GM10266 (cell line): ENCODE measurements around the gene TEX48.

Source experiments
- DNase-seq: peaks from one replicate; pipeline ENCODE4 v3.0.0; 2012; ENCODE audit errors: extremely low spot score
- CTCF ChIP-seq: IDR thresholded peaks from 2 replicates; pipeline ENCODE4 v1.5.1; 2012; ENCODE audit warnings: mild to moderate bottlenecking, low read depth; ENCODE audit not compliant: control insufficient read depth, insufficient read depth; ENCODE audit errors: missing control alignments

Gene TEX48

GRCh38 chr9:114669961-114670360 is 12.0 kb downstream of the TEX48 start:
- no peak for DNase-seq
- no peak for TF ChIP-seq CTCF

- TF ChIP-seq CTCF = no peak
- DNase-seq = no peak
Measured at GRCh38 chr9:114668146-114668545, 13.8 kb downstream of the TEX48 start.

- no peak for TF ChIP-seq CTCF
- DNase-seq = peak; percentile 28
Measured at GRCh38 chr9:114666851-114667250, 15.1 kb downstream of the TEX48 start.

- no peak for TF ChIP-seq CTCF
- DNase-seq = no peak
Measured at GRCh38 chr9:114666401-114666800, 15.6 kb downstream of the TEX48 start.

- no peak for DNase-seq
- TF ChIP-seq CTCF = no peak
Measured at GRCh38 chr9:114664181-114664580, 17.8 kb downstream of the TEX48 start.

- peak; percentile 75 for TF ChIP-seq CTCF
- peak; percentile 68 for DNase-seq
Measured at GRCh38 chr9:114662081-114662989, 19.7 kb downstream of the TEX48 start.

- TF ChIP-seq CTCF = no peak
- no peak for DNase-seq
Measured at GRCh38 chr9:114657705-114658104, 24.3 kb downstream of the TEX48 start, which contains the start of gene TEX53. TSS of gene TEX53 (minus strand) at chr9:114657805. CDS start at chr9:114657774, 31 bp downstream.
